SK-N-SH treated with all-trans-retinoic acid at 6 μM for 48 hours (cell line): Measurements from ENCODE around the gene SLC25A33.

Source experiments
- ATAC-seq: fragments of 200-7000 bp; cut with Tn5 transposase; 3 replicates; pipeline ENCODE4 v1.9.1; 2020; ENCODE audit warnings: mild to moderate bottlenecking, moderate library complexity
- ARNTL ChIP-seq: fragments of 450-650 bp; formaldehyde crosslinking; IDR thresholded peaks from 2 replicates; pipeline ENCODE4 v1.5.0; 2020; ENCODE audit warnings: low read depth, mild to moderate bottlenecking, moderate library complexity, borderline replicate concordance
- BACH2 ChIP-seq: fragments of 250-450 bp; sonication (Bioruptor Pico); IDR thresholded peaks from 2 replicates; pipeline ENCODE4 v1.9.0; 2021; ENCODE audit warnings: mild to moderate bottlenecking, borderline replicate concordance
- CSDC2 ChIP-seq: fragments of 250-450 bp; sonication (Bioruptor Pico); IDR thresholded peaks from 2 replicates; pipeline ENCODE4 v1.5.0; 2020; ENCODE audit warnings: mild to moderate bottlenecking, moderate library complexity
- ESRRG ChIP-seq: fragments of 250-450 bp; sonication (Bioruptor Pico); IDR thresholded peaks from 2 replicates; pipeline ENCODE4 v1.6.1; 2021; ENCODE audit warnings: mild to moderate bottlenecking
- GLIS3 ChIP-seq: fragments of 250-450 bp; sonication (Bioruptor Pico); IDR thresholded peaks from 2 replicates; pipeline ENCODE4 v1.5.0; 2020; ENCODE audit warnings: mild to moderate bottlenecking, moderate library complexity
- ISL1 ChIP-seq: fragments of 250-450 bp; sonication (Bioruptor Pico); IDR thresholded peaks from 2 replicates; pipeline ENCODE4 v2.1.2; 2022; ENCODE audit warnings: mild to moderate bottlenecking, moderate library complexity
- OSR1 ChIP-seq: fragments of 250-450 bp; sonication (Bioruptor Pico); IDR thresholded peaks from 2 replicates; pipeline ENCODE4 v1.8.0; 2022; ENCODE audit warnings: moderate library complexity, mild to moderate bottlenecking, inconsistent platforms
- SNAI2 ChIP-seq: fragments of 250-450 bp; sonication (Bioruptor Pico); IDR thresholded peaks from 2 replicates; pipeline ENCODE4 v1.5.0; 2020; ENCODE audit warnings: mild to moderate bottlenecking, moderate library complexity
- TCF4 ChIP-seq: fragments of 250-450 bp; sonication (Bioruptor Pico); IDR thresholded peaks from 2 replicates; pipeline ENCODE4 v1.8.0; 2021; ENCODE audit warnings: mild to moderate bottlenecking, moderate library complexity, borderline replicate concordance
- TOX ChIP-seq: fragments of 250-450 bp; sonication (Bioruptor Pico); IDR thresholded peaks from 2 replicates; pipeline ENCODE4 v1.8.0; 2021; ENCODE audit warnings: mild to moderate bottlenecking, moderate library complexity, borderline replicate concordance
- ZC3H10 ChIP-seq: fragments of 250-450 bp; sonication (Bioruptor Pico); IDR thresholded peaks from 2 replicates; pipeline ENCODE4 v1.5.1; 2021; ENCODE audit warnings: mild to moderate bottlenecking, moderate library complexity
- ZFP3 ChIP-seq: fragments of 250-450 bp; sonication (Bioruptor Pico); IDR thresholded peaks from 2 replicates; pipeline ENCODE4 v1.5.0; 2020; ENCODE audit warnings: mild to moderate bottlenecking, moderate library complexity
- ZNF565 ChIP-seq: fragments of 450-650 bp; formaldehyde crosslinking; conservative IDR thresholded peaks from 2 replicates; pipeline ENCODE4 v1.5.0; 2020; ENCODE audit warnings: low read depth, mild to moderate bottlenecking, moderate library complexity
- ZNF70 ChIP-seq: fragments of 450-650 bp; formaldehyde crosslinking; IDR thresholded peaks from 2 replicates; pipeline ENCODE4 v1.5.0; 2020; ENCODE audit warnings: mild to moderate bottlenecking, moderate library complexity
- ZNF8 ChIP-seq: fragments of 450-650 bp; formaldehyde crosslinking; IDR thresholded peaks from 2 replicates; pipeline ENCODE4 v1.5.0; 2020; ENCODE audit warnings: mild to moderate bottlenecking, moderate library complexity
- TF ChIP-seq, protein P1 (sequence below): fragments of 250-450 bp; sonication (Bioruptor Pico); IDR thresholded peaks from 2 replicates; pipeline ENCODE4 v1.5.1; 2021; ENCODE audit warnings: mild to moderate bottlenecking, moderate library complexity
- TF ChIP-seq, protein P2 (sequence below): fragments of 250-450 bp; sonication (Bioruptor Pico); IDR thresholded peaks from 2 replicates; pipeline ENCODE4 v1.5.0; 2020; ENCODE audit warnings: mild to moderate bottlenecking, moderate library complexity
- TF ChIP-seq, protein P3 (sequence below): fragments of 250-450 bp; sonication (Bioruptor Pico); IDR thresholded peaks from 2 replicates; pipeline ENCODE4 v1.8.0; 2020; ENCODE audit warnings: mild to moderate bottlenecking, moderate library complexity, borderline replicate concordance
- TF ChIP-seq, protein P4 (sequence below): fragments of 250-450 bp; sonication (Bioruptor Pico); IDR thresholded peaks from 2 replicates; pipeline ENCODE4 v1.5.1; 2020; ENCODE audit warnings: low read depth, mild to moderate bottlenecking, moderate library complexity

SLC25A33 gene

DNA sequence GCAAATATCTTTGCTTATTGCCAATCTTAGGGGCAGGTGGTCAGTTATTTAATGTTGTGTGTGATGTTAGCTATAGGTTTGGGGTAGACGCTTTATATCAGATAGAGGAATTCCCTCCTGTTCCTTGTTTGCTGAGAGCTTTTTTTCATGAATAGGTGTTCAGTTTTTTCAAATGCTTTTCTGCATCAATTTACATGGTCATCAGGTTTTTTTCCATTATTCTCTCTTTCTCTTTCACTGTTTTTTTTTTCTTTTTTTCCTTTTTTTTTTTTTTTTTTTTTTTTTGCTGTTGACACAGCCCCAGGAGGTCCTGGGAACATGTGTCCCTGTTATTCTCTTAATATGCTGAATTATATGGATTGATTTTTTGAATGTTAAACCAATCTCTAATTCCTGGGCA is 3.0 kb upstream of the SLC25A33 start:
- no peak for TF ChIP-seq ZNF565 (CRISPR knock-in tag)
- TF ChIP-seq, protein P1, sequence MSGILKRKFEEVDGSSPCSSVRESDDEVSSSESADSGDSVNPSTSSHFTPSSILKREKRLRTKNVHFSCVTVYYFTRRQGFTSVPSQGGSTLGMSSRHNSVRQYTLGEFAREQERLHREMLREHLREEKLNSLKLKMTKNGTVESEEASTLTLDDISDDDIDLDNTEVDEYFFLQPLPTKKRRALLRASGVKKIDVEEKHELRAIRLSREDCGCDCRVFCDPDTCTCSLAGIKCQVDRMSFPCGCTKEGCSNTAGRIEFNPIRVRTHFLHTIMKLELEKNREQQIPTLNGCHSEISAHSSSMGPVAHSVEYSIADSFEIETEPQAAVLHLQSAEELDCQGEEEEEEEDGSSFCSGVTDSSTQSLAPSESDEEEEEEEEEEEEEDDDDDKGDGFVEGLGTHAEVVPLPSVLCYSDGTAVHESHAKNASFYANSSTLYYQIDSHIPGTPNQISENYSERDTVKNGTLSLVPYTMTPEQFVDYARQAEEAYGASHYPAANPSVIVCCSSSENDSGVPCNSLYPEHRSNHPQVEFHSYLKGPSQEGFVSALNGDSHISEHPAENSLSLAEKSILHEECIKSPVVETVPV (CRISPR knock-in tag): no peak
- TF ChIP-seq OSR1 (CRISPR knock-in tag): no peak
- TF ChIP-seq ZFP3 (CRISPR knock-in tag): no peak
- TF ChIP-seq ISL1 (CRISPR knock-in tag): no peak
- TF ChIP-seq TOX: no peak
- TF ChIP-seq, protein P2, sequence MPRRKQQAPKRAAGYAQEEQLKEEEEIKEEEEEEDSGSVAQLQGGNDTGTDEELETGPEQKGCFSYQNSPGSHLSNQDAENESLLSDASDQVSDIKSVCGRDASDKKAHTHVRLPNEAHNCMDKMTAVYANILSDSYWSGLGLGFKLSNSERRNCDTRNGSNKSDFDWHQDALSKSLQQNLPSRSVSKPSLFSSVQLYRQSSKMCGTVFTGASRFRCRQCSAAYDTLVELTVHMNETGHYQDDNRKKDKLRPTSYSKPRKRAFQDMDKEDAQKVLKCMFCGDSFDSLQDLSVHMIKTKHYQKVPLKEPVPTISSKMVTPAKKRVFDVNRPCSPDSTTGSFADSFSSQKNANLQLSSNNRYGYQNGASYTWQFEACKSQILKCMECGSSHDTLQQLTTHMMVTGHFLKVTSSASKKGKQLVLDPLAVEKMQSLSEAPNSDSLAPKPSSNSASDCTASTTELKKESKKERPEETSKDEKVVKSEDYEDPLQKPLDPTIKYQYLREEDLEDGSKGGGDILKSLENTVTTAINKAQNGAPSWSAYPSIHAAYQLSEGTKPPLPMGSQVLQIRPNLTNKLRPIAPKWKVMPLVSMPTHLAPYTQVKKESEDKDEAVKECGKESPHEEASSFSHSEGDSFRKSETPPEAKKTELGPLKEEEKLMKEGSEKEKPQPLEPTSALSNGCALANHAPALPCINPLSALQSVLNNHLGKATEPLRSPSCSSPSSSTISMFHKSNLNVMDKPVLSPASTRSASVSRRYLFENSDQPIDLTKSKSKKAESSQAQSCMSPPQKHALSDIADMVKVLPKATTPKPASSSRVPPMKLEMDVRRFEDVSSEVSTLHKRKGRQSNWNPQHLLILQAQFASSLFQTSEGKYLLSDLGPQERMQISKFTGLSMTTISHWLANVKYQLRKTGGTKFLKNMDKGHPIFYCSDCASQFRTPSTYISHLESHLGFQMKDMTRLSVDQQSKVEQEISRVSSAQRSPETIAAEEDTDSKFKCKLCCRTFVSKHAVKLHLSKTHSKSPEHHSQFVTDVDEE (CRISPR knock-in tag): no peak
- no peak for TF ChIP-seq ZNF8 (CRISPR knock-in tag)
- no peak for TF ChIP-seq ARNTL (CRISPR knock-in tag)
- TF ChIP-seq, protein P3, sequence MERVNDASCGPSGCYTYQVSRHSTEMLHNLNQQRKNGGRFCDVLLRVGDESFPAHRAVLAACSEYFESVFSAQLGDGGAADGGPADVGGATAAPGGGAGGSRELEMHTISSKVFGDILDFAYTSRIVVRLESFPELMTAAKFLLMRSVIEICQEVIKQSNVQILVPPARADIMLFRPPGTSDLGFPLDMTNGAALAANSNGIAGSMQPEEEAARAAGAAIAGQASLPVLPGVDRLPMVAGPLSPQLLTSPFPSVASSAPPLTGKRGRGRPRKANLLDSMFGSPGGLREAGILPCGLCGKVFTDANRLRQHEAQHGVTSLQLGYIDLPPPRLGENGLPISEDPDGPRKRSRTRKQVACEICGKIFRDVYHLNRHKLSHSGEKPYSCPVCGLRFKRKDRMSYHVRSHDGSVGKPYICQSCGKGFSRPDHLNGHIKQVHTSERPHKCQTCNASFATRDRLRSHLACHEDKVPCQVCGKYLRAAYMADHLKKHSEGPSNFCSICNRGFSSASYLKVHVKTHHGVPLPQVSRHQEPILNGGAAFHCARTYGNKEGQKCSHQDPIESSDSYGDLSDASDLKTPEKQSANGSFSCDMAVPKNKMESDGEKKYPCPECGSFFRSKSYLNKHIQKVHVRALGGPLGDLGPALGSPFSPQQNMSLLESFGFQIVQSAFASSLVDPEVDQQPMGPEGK (CRISPR knock-in tag): no peak
- TF ChIP-seq ESRRG (CRISPR knock-in tag): no peak
- ATAC-seq: no peak

DNA sequence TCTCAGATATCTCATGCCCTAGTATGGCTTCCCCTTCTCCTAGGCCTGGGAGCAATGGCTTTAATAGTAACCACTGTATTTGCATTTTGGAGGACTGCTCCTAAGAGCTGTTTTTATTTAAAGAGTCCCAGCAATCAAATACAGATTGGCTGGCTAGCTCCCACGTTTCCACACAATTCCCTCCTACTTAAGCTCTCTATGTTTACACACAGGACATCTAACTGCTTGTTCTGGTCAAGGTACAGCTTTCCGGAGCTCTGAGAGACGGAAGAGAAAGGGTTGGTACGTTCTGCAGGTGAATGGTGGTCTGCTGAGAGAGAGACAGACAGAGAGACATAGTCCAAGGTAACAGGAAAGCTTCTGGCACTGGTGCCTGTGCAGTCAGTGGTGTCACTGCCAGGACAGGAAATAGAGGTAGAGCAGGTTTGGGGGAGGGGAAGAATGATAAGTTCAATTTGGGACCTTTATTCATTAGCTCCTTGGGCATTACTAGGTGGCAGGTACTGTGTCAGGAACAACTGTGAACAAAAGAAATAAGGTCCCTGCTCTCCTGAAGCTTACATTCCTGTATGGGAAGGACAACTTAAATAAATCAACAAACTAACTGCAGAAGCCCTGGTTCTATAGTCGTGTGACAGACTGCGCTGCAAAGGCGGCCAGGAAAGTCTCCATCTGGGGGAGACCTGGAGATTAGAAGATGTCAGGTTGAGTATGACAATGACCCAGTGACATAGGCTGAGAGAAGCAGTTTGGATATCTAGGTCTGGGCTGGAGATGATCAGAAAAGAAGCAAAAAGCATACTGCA is 1.2 kb upstream of the SLC25A33 start:
- TF ChIP-seq ZC3H10 (CRISPR knock-in tag) (no peak), TCF4 (CRISPR knock-in tag) (no peak), ZNF565 (CRISPR knock-in tag) (no peak), BACH2 (CRISPR knock-in tag) (no peak), TOX (no peak), ZNF8 (CRISPR knock-in tag) (no peak), ZNF70 (CRISPR knock-in tag) (no peak)
- TF ChIP-seq, all 23 proteins: peak for 0
- no peak for ATAC-seq

DNA sequence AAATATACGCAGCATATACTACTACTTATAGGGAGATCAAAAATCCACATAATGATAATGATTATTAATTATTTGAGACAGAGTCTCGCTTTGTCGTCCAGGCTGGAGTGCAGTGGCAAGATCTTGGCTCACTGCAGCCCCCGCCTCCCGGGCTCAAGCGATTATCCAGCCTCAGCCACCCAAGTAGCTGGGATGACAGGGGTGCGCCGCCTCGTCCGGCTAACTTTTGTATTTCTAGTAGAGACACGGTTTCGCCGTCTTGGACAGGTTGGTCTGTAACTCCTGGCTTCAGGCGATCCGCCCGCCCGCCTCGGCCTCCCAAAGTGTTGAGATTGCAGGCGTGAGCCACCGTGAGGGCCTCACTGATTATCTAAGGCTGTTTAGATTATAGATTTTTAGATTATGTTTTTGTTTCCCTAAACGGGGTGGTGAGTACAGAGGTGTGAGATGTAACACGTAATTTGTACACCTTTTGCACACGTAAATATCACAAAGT is 548 bp upstream of the SLC25A33 start:
- no peak for ATAC-seq
- no peak for TF ChIP-seq GLIS3 (CRISPR knock-in tag)
- no peak for TF ChIP-seq ISL1 (CRISPR knock-in tag)
- no peak for TF ChIP-seq TOX
- TF ChIP-seq CSDC2: no peak
- TF ChIP-seq SNAI2 (CRISPR knock-in tag): no peak
- TF ChIP-seq, protein P2 (CRISPR knock-in tag): no peak
- TF ChIP-seq TCF4 (CRISPR knock-in tag): no peak
- TF ChIP-seq, protein P4, sequence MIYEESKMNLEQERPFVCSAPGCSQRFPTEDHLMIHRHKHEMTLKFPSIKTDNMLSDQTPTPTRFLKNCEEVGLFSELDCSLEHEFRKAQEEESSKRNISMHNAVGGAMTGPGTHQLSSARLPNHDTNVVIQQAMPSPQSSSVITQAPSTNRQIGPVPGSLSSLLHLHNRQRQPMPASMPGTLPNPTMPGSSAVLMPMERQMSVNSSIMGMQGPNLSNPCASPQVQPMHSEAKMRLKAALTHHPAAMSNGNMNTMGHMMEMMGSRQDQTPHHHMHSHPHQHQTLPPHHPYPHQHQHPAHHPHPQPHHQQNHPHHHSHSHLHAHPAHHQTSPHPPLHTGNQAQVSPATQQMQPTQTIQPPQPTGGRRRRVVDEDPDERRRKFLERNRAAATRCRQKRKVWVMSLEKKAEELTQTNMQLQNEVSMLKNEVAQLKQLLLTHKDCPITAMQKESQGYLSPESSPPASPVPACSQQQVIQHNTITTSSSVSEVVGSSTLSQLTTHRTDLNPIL (CRISPR knock-in tag): no peak
- TF ChIP-seq, protein P1 (CRISPR knock-in tag): no peak; the same call in 1 of the 2 replicates
- TF ChIP-seq ZNF8 (CRISPR knock-in tag): no peak
- TF ChIP-seq ZNF565 (CRISPR knock-in tag): no peak
- TF ChIP-seq, protein P3 (CRISPR knock-in tag): no peak
- TF ChIP-seq ZC3H10 (CRISPR knock-in tag): no peak
- TF ChIP-seq ZNF70 (CRISPR knock-in tag): no peak
- TF ChIP-seq ESRRG (CRISPR knock-in tag): no peak
- no peak for TF ChIP-seq OSR1 (CRISPR knock-in tag)
- no peak for TF ChIP-seq ZFP3 (CRISPR knock-in tag)
